SU-DHL-6 (cell line): Measurements from ENCODE around the gene MUC6.

Source experiments
- CTCF ChIP-seq: fragments of 200-600 bp; sonication (generic); IDR thresholded peaks from one replicate; pipeline ENCODE4 v1.5.1; 2017; ENCODE audit warnings: antibody characterized with exemption, mild to moderate bottlenecking, low read length, moderate library complexity; ENCODE audit not compliant: insufficient read depth, poor library complexity, severe bottlenecking
- EZH2phosphoT487 ChIP-seq: fragments of 200-600 bp; sonication (generic), shearing (Covaris generic); conservative IDR thresholded peaks from 2 replicates; pipeline ENCODE4 v1.6.1; 2018; ENCODE audit warnings: mild to moderate bottlenecking, antibody characterized with exemption, low read length, moderate library complexity, mixed read lengths

- no peak for TF ChIP-seq CTCF
- no peak for TF ChIP-seq EZH2phosphoT487
Observed at GRCh38 chr11:1038361-1038760, 1.8 kb upstream of the MUC6 start.
